ENCODE data around the gene PARP16. TPM values are rescaled to one million over a fixed set of nuclear protein-coding genes. Genes with fewer than 3 reads are reported as not detected.

The PARP16 gene
- total RNA-seq, 1 donor from 2014 or later, result 3.5 TPM

GRCh38 chr15:65309882-65310418 lies 23.3 kb upstream of the PARP16 start:
- DNase-seq (ENCODE audit: low read depth), result no peak
- TF ChIP-seq, protein P1, sequence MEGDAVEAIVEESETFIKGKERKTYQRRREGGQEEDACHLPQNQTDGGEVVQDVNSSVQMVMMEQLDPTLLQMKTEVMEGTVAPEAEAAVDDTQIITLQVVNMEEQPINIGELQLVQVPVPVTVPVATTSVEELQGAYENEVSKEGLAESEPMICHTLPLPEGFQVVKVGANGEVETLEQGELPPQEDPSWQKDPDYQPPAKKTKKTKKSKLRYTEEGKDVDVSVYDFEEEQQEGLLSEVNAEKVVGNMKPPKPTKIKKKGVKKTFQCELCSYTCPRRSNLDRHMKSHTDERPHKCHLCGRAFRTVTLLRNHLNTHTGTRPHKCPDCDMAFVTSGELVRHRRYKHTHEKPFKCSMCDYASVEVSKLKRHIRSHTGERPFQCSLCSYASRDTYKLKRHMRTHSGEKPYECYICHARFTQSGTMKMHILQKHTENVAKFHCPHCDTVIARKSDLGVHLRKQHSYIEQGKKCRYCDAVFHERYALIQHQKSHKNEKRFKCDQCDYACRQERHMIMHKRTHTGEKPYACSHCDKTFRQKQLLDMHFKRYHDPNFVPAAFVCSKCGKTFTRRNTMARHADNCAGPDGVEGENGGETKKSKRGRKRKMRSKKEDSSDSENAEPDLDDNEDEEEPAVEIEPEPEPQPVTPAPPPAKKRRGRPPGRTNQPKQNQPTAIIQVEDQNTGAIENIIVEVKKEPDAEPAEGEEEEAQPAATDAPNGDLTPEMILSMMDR (conservative IDR thresholded peaks at IDR 0.05; ENCODE audit: low read depth, low read length), result no peak
- H3K4me3 ChIP-seq (ENCODE audit: low read depth, low read length), result no peak overlapping the region

- TF ChIP-seq, protein P1 (conservative IDR thresholded peaks at IDR 0.05; ENCODE audit: low read depth, low read length), result no peak
- no peak overlapping the region for H3K4me3 ChIP-seq (ENCODE audit: low read depth, low read length)
- no peak for DNase-seq (ENCODE audit: low read depth)
These were observed 21.3 kb upstream of the PARP16 start for GRCh38 chr15:65307978-65308377.

DNA sequence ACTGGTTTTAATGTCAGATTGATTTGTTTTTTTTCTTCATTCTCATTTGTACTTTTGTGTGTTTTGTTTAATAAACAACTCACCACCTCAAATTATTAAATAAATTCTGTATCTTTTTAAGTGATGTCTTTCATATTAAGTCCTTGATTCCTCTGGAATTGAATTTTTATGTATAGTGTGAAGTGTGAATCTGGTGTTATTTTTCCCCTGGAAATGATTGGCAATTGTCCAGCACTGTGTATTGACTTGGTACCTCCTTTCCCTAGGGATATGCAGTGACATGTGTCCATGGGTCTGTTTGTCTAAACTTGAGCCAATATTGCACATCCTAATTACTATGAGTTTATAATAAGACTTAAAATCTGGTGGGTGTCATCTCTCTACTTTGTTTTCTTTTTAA lies 19.9 kb upstream of the PARP16 start:
- H3K4me3 ChIP-seq (ENCODE audit: low read depth, low read length), result no peak overlapping the region
- TF ChIP-seq, protein P1 (conservative IDR thresholded peaks at IDR 0.05; ENCODE audit: low read depth, low read length), result no peak
- no peak for DNase-seq (ENCODE audit: low read depth)

DNA sequence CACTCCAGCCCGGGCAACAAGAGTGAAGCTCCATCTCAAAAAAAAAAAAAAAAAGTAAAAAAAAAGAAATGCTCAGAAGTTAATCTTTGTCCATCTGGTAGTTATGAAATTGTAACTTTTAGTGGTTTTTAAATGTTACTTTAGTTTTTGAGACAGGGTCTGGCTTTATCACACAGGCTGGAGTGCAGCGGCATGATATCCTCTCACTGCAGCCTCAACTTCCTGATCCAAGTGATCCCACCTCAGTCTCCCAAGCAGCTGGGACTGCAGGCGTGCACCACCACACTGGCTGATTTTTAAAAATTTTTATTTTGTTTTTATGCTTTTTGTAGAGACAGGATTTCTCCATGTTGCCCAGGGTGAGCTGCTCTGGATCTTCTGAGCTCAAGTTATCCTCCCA lies 19.1 kb upstream of the PARP16 start:
- TF ChIP-seq, protein P1 (conservative IDR thresholded peaks at IDR 0.05; ENCODE audit: low read depth, low read length), result no peak
- no peak for DNase-seq (ENCODE audit: low read depth)
- H3K4me3 ChIP-seq (ENCODE audit: low read depth, low read length), result no peak overlapping the region

GRCh38 chr15:65305150-65305758 lies 18.6 kb upstream of the PARP16 start:
- DNase-seq (ENCODE audit: low read depth), result no peak
- TF ChIP-seq, protein P1 (conservative IDR thresholded peaks at IDR 0.05; ENCODE audit: low read depth, low read length), result no peak
- no peak overlapping the region for H3K4me3 ChIP-seq (ENCODE audit: low read depth, low read length)

DNA sequence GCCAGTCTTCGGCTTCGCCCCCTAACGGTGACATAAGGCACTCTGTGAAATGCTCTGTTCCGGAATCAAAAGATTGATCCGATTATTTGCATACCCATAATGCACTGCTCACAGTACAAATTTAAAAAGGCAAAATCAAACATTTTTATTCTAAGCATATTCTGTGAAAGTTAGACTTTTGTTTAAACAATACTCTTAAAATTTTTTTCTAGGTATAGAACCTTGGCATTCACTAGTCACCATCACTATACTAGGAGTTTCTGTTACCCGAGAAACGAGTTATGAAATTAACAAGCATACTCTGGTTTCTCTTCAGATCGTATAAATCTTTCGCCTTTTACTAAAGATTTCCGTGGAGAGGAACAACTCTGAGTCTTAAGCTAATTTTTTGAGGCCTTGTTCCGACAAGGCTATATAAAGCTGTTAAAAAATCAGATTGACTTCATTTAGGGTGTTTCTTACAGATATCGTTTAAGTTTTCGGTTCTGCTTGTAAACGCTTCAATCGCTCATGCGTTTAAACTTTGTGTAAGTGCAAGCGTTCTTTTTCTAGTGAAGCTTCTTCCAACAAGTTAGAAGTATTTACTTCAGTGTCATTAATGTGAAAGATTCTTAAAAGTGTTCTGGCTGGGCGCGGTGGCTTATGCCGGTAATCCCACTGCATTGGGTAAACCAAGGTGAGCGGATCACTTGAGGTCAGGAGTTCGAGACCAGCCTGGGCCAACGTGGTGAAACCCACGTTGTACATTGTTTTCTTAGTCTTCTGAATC lies 17.9 kb upstream of the PARP16 start, which contains the start of gene RNU5B-1:
RNU5B-1 (plus strand) TSS at position 297 of the 769 bp plus-strand sequence.
- TF ChIP-seq, protein P1 (conservative IDR thresholded peaks at IDR 0.05; ENCODE audit: low read depth, low read length), result peak; percentile 90
- peak within 1 kb of the TSS; percentile 60 for H3K4me3 ChIP-seq (ENCODE audit: low read depth, low read length)
- DNase-seq (ENCODE audit: low read depth), result peak; percentile 98

Data from epithelial cell of proximal tubule (primary cell).